ENCODE measurements around the gene ATG7. TPM values are rescaled to one million over a fixed set of nuclear protein-coding genes. Genes with fewer than 3 reads are reported as not detected.

The ATG7 gene
- total RNA-seq, 1 donor = 131 TPM

GRCh38 chr3:11583638-11584046, 311.4 kb downstream of the ATG7 start:
- H3K4me3 ChIP-seq (ENCODE audit: low read depth, low read length) = no peak overlapping the region
- TF ChIP-seq, protein P1, sequence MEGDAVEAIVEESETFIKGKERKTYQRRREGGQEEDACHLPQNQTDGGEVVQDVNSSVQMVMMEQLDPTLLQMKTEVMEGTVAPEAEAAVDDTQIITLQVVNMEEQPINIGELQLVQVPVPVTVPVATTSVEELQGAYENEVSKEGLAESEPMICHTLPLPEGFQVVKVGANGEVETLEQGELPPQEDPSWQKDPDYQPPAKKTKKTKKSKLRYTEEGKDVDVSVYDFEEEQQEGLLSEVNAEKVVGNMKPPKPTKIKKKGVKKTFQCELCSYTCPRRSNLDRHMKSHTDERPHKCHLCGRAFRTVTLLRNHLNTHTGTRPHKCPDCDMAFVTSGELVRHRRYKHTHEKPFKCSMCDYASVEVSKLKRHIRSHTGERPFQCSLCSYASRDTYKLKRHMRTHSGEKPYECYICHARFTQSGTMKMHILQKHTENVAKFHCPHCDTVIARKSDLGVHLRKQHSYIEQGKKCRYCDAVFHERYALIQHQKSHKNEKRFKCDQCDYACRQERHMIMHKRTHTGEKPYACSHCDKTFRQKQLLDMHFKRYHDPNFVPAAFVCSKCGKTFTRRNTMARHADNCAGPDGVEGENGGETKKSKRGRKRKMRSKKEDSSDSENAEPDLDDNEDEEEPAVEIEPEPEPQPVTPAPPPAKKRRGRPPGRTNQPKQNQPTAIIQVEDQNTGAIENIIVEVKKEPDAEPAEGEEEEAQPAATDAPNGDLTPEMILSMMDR (IDR thresholded peaks at IDR 0.05; ENCODE audit: insufficient read depth, low read depth, low read length) = no peak
- DNase-seq (ENCODE audit: low read depth) = peak; percentile 47

GRCh38 chr3:11584570-11584969, 312.4 kb downstream of the ATG7 start:
- TF ChIP-seq, protein P1 (IDR thresholded peaks at IDR 0.05; ENCODE audit: insufficient read depth, low read depth, low read length) = no peak
- H3K4me3 ChIP-seq (ENCODE audit: low read depth, low read length) = no peak overlapping the region
- no peak for DNase-seq (ENCODE audit: low read depth)

- TF ChIP-seq, protein P1 (IDR thresholded peaks at IDR 0.05; ENCODE audit: insufficient read depth, low read depth, low read length) = no peak
- H3K4me3 ChIP-seq (ENCODE audit: low read depth, low read length) = no peak overlapping the region
- peak; percentile 70 for DNase-seq (ENCODE audit: low read depth)
Observed at GRCh38 chr3:11587766-11588165, 315.6 kb downstream of the ATG7 start.

GRCh38 chr3:11588338-11588737, 316.1 kb downstream of the ATG7 start:
- no peak overlapping the region for H3K4me3 ChIP-seq (ENCODE audit: low read depth, low read length)
- DNase-seq (ENCODE audit: low read depth) = no peak
- TF ChIP-seq, protein P1 (IDR thresholded peaks at IDR 0.05; ENCODE audit: insufficient read depth, low read depth, low read length) = no peak

DNA sequence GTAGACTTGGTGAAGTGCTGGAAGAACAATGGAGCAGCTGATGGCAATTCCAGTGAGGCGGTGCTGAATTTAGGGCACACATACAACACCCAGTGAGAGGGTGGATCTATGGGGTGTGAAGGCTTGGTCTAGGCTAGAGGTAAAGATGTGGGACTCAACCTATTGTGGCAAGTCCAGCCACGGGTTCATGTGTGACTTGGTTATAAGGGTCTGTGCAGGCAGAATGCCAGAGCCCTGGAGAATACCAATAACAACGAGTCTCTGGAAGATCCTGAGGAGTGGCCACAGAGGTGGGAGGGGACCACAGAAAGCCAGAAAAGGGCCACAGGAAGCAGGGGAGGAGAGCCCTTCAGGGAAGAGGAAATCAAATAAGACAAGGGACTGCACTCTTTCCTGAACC, 316.6 kb downstream of the ATG7 start:
- no peak for DNase-seq (ENCODE audit: low read depth)
- TF ChIP-seq, protein P1 (IDR thresholded peaks at IDR 0.05; ENCODE audit: insufficient read depth, low read depth, low read length) = no peak
- no peak overlapping the region for H3K4me3 ChIP-seq (ENCODE audit: low read depth, low read length)

- no peak for DNase-seq (ENCODE audit: low read depth)
- TF ChIP-seq, protein P1 (IDR thresholded peaks at IDR 0.05; ENCODE audit: insufficient read depth, low read depth, low read length) = no peak
- no peak overlapping the region for H3K4me3 ChIP-seq (ENCODE audit: low read depth, low read length)
Observed at GRCh38 chr3:11589706-11590105, 317.5 kb downstream of the ATG7 start.

- DNase-seq (ENCODE audit: low read depth) = peak; percentile 57
- TF ChIP-seq, protein P1 (IDR thresholded peaks at IDR 0.05; ENCODE audit: insufficient read depth, low read depth, low read length) = no peak
- no peak overlapping the region for H3K4me3 ChIP-seq (ENCODE audit: low read depth, low read length)
Observed at GRCh38 chr3:11591002-11591355, 318.8 kb downstream of the ATG7 start.

All from fibroblast of villous mesenchyme (primary cell).